Central memory CD8-positive, alpha-beta T cell (primary cell): Measurements from ENCODE around the gene FAU.

Experiments used
- ATAC-seq: fragments of 150-1000 bp; cut with Tn5 transposase; replicated peaks from 2 replicates; pipeline ENCODE4 v1.10.0; 2022; ENCODE audit warnings: mild to moderate bottlenecking, moderate FRiP score, moderate number of reproducible peaks; ENCODE audit not compliant: poor library complexity, severe bottlenecking; ENCODE audit errors: extremely low read depth
- DNase-seq, 2 donors: peaks; one replicate each; pipeline ENCODE4 v3.0.0; 2021; ENCODE audit warnings: low spot score in 2 of 2
- H3K27ac Mint-ChIP-seq: one replicate; pipeline ENCODE4 v1.8.0; 2022; ENCODE audit warnings: low read depth, mild to moderate bottlenecking, moderate library complexity, mixed read lengths
- H3K27me3 Mint-ChIP-seq: one replicate; pipeline ENCODE4 v1.8.0; 2022; ENCODE audit warnings: mixed read lengths
- H3K36me3 Mint-ChIP-seq: one replicate; pipeline ENCODE4 v1.8.0; 2022; ENCODE audit warnings: mild to moderate bottlenecking, moderate library complexity, mixed read lengths; ENCODE audit not compliant: insufficient read depth
- H3K4me1 Mint-ChIP-seq: one replicate; pipeline ENCODE4 v1.8.0; 2022; ENCODE audit warnings: mixed read lengths
- H3K4me3 Mint-ChIP-seq: one replicate; pipeline ENCODE4 v1.8.0; 2022; ENCODE audit warnings: mild to moderate bottlenecking, moderate library complexity, mixed read lengths
- H3K9me3 Mint-ChIP-seq: one replicate; pipeline ENCODE4 v1.8.0; 2022; ENCODE audit warnings: mixed read lengths

The FAU gene

DNA sequence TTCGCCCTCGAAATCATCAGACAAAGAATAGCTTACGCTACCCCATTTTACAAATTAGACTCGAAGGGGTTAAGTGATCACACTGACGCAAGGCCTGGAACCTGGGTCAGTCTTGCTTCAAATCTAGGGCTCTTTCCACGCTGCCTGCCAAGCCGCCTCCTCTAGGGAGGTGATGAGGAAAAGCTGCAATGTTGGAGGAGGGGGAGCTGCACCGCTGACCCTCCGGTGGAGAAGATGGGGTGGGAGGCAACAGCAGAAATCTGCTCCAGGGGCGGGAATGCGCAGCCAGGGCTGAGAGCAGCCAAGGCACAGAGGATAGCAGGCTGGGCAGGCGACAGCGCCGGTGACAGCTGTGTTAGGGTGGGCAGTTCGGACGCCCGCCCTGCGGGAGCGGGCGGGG is 11.8 kb upstream of the FAU start:
- Mint-ChIP-seq H3K4me3 (peak overlapping the region; percentile 96), H3K9me3 (no peaks in the 10 kb centered on the region), H3K4me1 (peaks cover 44% of the 10 kb centered on the region), H3K27me3 (no peaks in the 10 kb centered on the region), H3K27ac (peak overlapping the region; percentile 99), H3K36me3 (peaks cover 25% of the 10 kb centered on the region)
- no peak for DNase-seq
- no peak for ATAC-seq

DNA sequence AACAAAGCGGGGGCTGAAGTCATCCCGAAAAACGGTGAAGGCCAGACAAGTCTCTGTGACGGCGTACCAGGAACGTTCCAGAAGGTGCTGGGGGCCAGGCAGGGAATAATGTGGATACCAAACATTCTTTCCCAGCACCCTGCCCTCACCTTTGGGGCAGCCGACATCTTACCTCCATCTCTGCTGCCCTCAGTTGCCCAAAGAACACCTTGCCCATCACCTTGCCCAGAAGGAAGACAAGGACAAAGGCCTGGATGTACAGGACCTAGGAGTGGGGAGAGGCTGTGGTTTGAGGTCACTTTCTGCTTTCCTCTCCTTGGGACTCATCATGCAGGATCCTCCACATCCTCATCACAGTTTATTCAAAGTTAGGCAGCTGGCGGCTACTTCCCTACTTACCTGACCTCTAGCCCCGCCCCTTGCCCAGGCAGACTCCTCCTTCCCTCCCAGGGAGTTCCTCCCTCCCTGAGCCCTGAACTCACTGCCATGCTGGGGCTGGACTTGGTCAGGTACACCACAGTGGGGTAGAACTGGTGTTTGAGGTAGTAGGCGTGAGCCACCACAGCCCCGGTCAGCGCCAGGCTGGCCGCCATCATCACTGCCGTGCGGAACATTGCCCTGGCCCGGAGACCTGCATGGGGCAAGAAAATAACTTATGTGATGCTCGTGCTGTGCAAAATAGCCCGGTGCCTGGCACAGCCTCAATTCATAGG is 11.2 kb upstream of the FAU start:
- H3K27ac Mint-ChIP-seq, result peak overlapping the region; percentile 99
- peaks cover 44% of the 10 kb centered on the region for H3K4me1 Mint-ChIP-seq
- H3K4me3 Mint-ChIP-seq, result peak overlapping the region; percentile 96
- ATAC-seq (no peak), DNase-seq (no peak)
- no peaks in the 10 kb centered on the region for H3K9me3 Mint-ChIP-seq
- H3K27me3 Mint-ChIP-seq, result no peaks in the 10 kb centered on the region
- peaks cover 28% of the 10 kb centered on the region for H3K36me3 Mint-ChIP-seq

DNA sequence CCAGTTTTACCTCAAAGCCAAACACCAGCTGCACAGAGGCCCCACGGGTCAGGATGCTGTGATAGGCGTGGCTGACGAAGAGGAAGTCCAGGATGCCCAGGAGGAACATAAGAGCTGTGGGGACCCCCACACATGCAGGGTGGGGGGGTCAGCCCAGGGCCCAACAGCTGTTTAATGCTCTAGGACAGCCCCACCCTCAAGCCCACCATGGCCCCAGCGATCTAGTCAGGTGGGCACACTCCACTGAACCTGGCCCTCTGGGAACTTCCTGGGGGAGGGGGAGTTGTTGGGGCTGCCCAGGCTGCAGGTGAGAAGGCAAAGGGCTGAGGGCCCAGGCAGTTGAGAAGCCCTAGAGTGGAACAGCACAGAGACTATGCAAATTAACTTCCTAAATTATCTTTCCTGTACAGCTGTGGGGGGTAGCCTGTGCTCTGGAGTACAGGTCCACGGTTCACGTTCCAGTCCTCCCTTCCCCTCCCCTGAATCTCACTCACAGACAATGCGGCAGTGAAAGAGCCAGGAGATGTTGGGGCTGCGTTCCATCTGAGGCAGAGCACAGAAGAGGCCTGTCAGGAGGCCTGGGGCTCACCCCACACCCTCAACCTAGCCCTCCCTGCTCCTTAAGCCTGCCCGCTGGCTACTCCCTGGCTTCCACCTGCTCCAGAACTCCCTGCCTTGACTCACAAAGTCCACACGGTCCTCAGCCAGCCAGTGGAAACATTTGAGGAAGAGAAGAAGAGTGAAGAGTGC is 10.5 kb upstream of the FAU start:
- peaks cover 44% of the 10 kb centered on the region for H3K4me1 Mint-ChIP-seq
- no peaks in the 10 kb centered on the region for H3K27me3 Mint-ChIP-seq
- H3K9me3 Mint-ChIP-seq, result no peaks in the 10 kb centered on the region
- H3K36me3 Mint-ChIP-seq, result peaks cover 33% of the 10 kb centered on the region
- H3K27ac Mint-ChIP-seq, result peak overlapping the region; percentile 99
- no peak for DNase-seq
- ATAC-seq, result no peak
- peak overlapping the region; percentile 96 for H3K4me3 Mint-ChIP-seq

DNA sequence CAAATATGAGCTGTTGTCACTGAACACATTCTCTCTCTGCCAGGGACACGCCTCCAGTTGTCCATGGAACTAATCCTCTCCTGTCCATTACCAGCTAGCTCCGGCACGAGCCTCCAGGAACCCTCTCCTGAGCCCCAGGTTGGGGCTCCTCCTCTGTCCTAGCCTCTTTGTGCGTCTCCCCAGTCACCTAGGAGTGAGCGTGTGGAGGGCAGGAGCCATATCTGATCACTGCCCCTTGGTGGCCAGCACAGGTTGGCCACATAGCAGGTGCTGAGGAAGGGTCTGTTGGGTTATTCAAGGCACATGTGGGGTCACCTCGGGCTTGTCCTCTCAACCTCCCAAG is 9.9 kb upstream of the FAU start:
- ATAC-seq (no peak), DNase-seq (no peak)
- H3K9me3 Mint-ChIP-seq, result no peaks in the 10 kb centered on the region
- H3K4me3 Mint-ChIP-seq, result peak overlapping the region; percentile 96
- no peaks in the 10 kb centered on the region for H3K27me3 Mint-ChIP-seq
- H3K4me1 Mint-ChIP-seq, result peaks cover 44% of the 10 kb centered on the region
- peak overlapping the region; percentile 49 for H3K27ac Mint-ChIP-seq
- H3K36me3 Mint-ChIP-seq, result peaks cover 35% of the 10 kb centered on the region

DNA sequence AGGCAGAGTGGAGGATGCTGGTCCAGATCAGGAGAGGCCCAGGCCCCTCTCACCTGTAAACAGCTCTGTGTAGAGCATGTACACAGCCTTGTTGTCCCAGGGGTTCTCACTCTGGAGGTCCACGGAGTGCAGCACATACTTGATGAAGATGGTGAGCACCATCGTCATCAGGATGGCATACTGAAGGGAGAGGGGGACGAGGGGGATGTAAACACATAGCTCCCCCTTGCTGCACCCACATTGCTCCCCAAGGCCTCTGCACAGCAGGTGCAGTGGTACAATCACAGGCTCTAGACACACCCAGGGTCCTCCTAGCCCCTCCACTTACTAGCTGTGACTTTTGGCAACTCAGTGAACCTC is 9.5 kb upstream of the FAU start:
- H3K4me1 Mint-ChIP-seq, result peaks cover 40% of the 10 kb centered on the region
- peak overlapping the region; percentile 72 for H3K27ac Mint-ChIP-seq
- DNase-seq, result no peak
- no peaks in the 10 kb centered on the region for H3K27me3 Mint-ChIP-seq
- H3K4me3 Mint-ChIP-seq, result no peak overlapping the region
- no peak for ATAC-seq
- H3K9me3 Mint-ChIP-seq, result no peaks in the 10 kb centered on the region
- peaks cover 35% of the 10 kb centered on the region for H3K36me3 Mint-ChIP-seq

DNA sequence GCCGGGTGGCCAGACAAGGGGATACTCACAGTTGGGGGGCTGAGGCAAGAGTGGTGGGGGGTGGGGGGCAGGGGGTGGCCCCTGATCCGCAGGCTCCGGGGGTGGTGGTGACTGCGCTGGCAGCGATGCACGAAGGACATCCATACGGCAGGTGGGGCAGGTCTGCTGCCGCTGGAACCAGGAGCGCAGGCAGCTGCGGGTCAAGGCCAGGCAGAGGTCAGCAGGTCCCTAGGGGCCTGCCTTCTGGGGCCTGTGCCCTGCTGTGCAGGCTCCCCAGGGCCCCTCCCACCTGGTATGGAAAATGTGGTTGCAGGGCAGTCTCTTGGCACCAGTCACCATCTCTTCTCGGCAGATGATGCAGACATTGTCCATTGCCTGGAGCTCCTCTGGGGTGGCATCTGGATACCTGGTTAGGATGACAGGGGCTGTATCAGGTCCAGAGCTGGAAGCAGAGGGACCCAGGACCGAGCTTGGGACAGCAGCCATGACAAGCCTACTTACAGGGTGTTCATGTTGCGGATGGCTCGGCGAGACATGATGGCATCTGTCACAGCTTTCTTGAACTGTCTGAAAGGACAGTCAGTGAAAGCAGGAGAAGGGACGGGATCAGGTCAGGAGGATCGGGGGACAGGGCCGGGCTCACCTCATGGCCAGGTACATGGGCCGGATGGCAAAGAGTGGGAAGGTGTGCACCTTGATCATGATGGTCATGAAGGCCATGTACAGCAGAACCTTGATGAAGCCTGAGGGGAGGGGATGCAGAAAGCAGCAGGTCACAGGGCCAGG is 8.9 kb upstream of the FAU start:
- no peaks in the 10 kb centered on the region for H3K9me3 Mint-ChIP-seq

DNA sequence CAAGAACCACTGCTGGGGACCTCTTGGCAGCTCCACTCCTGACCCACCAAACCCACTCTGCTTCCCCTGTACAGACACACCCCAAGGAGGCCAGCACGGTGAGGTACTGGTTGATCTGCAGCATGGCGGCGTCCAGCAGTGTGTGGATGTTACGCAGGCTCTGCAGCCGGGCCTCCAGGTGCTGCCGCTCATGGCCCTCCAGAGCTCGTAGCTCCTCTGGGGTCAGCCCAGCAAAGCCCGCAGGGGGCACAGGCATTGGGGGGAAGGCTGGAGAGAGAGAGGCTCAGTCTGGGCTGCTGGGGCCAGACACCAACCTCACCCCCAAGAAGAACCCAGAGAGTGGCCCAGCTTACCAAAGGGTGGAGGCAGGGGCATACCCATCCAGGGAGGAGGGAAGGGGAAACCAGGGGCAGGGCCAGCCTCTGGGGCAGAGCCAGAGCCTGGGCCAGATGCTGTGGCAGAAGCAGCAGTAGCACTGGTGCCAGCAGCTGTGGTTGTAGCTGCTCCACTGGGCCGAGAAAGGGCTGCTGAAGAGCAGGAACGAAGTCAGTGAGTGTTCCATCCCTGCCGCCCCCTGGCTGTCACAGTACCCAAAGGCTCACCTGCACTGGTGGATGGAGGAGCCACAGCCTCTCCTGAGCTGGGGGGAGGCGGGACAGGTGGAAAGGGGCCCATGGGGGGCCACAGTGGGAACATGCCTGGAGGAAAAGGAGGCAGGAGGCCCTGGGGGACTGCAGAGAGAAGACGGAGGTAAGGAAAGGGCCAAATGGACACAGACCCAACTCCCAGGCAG is 7.9 kb upstream of the FAU start:
- Mint-ChIP-seq H3K4me1 (peaks cover 24% of the 10 kb centered on the region), H3K4me3 (no peak overlapping the region), H3K27ac (no peak overlapping the region), H3K36me3 (peaks cover 41% of the 10 kb centered on the region), H3K27me3 (no peaks in the 10 kb centered on the region), H3K9me3 (no peaks in the 10 kb centered on the region)
- DNase-seq (no peak), ATAC-seq (no peak)

More for the DNA sequence above, 8.9 kb upstream of the FAU start:
- H3K4me3 Mint-ChIP-seq, result no peak overlapping the region
- DNase-seq (no peak), ATAC-seq (no peak)
- H3K27ac Mint-ChIP-seq, result peak overlapping the region; percentile 72
- H3K4me1 Mint-ChIP-seq, result peaks cover 34% of the 10 kb centered on the region
- H3K27me3 Mint-ChIP-seq, result no peaks in the 10 kb centered on the region
- H3K36me3 Mint-ChIP-seq, result peaks cover 38% of the 10 kb centered on the region

DNA sequence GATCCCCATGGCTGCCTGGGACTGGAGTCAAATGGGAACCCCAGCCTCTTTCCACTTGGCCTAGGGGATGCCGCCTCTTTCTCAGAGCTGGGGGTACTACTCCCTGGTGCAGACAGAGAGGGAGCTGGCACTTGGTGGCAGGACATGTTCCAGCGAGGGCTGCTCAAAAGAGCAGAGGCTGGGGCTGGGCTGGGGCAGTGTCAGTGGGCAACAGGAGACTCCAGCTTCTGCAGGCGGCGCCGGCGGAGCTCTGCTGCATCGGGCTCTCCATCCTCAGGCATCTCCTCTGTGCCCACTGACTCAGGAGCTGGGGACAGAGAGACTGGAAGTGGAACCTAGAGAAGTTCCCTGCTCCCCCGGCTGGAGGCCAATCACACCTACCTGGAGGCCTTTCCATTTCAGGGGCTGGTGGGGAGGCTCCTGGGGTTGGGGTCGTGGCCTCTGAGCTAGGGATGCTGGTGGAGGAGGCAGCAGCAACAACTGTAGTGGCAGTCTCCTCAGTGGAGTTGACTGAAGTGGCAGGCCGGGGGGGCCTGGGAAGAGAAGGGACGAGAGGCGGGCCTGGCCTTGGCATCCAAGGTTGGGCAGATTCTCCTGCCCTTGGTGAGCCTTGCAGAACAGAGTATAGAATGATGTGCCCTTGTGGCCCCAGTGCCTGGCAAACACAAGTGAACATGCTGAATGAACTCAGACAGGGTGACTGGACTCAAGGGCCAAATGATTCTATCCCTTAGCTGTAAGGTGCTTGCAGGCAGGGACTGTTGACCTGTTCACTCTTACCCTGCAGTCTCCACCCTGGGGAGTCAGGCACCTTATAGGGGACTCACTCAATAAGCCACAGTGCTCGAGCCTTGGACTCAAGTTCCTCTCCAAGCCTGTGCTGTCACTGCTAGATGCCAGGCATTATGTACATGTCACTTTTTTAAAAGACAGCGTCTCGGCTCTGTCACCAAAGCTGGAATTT is 6.5 kb upstream of the FAU start:
- peak overlapping the region; percentile 51 for H3K27ac Mint-ChIP-seq
- no peak overlapping the region for H3K4me3 Mint-ChIP-seq
- DNase-seq (no peak), ATAC-seq (no peak)
- peaks cover 35% of the 10 kb centered on the region for H3K36me3 Mint-ChIP-seq
- H3K27me3 Mint-ChIP-seq, result no peaks in the 10 kb centered on the region
- H3K4me1 Mint-ChIP-seq, result peaks cover 19% of the 10 kb centered on the region
- H3K9me3 Mint-ChIP-seq, result no peaks in the 10 kb centered on the region

DNA sequence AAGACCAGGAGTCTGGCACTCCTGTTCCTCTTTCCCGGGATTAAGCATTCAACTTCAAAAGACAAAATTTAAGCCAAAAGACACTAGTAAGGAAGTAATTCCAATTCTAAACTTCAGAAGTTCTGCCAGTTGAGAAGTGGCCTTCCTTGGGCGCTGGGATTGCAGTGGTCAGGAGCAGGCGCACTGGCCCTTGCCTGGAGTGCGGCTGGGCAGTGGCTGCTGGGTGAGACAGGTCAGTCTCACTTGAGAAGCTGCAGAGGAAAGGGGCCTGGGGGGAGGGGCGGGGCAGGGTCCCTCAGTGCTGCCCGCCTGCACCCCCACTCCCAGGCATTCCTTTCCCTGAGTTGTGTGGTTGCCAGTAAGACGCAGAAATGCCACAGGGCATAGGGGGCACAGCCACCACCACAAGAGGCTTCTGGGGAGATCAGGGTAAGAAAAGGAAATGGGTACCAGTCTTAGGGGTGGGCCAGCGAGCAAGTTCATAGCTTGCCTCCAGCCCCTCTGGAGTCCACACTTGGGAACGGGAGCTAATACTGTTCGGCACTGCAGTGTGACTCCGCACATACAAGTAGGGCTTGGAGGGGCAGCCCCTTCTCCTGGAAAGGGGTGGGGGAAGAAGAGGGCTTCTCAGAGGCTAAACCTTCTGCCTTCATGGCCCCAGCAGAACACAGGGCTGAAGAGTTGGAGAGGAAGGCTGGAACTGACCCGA is 5.7 kb upstream of the FAU start:
- Mint-ChIP-seq H3K9me3 (no peaks in the 10 kb centered on the region), H3K36me3 (peaks cover 33% of the 10 kb centered on the region), H3K4me3 (no peak overlapping the region), H3K4me1 (peaks cover 10% of the 10 kb centered on the region), H3K27ac (peak overlapping the region; percentile 51), H3K27me3 (no peaks in the 10 kb centered on the region)
- no peak for DNase-seq
- no peak for ATAC-seq

DNA sequence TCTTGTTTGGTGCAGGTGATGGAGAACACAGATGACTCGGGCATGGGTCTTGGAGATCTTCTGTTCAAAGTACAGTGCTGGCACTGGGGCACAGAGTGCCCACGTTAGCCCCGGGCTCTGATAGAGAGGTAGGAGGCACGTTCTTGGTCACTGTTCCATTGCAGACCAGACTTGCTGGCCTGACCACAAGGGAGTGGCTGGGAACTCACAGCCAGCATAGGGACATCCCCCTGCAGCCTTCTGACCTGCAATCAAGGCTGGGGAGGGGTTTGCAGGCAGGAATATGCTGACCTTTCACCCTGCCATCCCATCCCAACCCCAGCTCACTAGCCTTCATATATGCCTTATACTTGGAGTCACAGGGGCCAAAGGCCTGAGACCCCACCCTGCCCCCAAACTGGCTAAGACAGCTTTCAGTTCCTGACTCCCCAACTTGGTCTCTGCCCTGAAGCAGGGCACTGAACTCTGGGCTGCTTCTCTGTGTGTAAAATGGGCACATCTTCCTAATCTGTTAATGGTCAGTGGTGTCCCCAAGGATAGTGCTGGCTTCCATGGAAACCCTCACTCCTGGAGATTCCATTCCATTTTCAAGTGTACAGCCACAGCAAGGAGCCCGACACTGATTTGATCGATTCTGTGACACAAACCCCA is 4.8 kb upstream of the FAU start:
- DNase-seq (no peak), ATAC-seq (no peak)
- H3K4me3 Mint-ChIP-seq, result no peak overlapping the region
- peaks cover 14% of the 10 kb centered on the region for H3K4me1 Mint-ChIP-seq
- H3K27me3 Mint-ChIP-seq, result no peaks in the 10 kb centered on the region
- H3K27ac Mint-ChIP-seq, result no peak overlapping the region
- no peaks in the 10 kb centered on the region for H3K9me3 Mint-ChIP-seq
- peaks cover 39% of the 10 kb centered on the region for H3K36me3 Mint-ChIP-seq
